Colonic mucosa (tissue), 4 donors: ENCODE results near the gene TMA7. TPM values are rescaled to one million over a fixed set of nuclear protein-coding genes. Genes with fewer than 3 reads are reported as not detected.
"Not testable (repeated sequence)": the region's sequence is repeated elsewhere in the genome, so short reads cannot be mapped to it uniquely, and the experiment has no call there.

Source experiments
- DNase-seq: peaks from one replicate; pipeline ENCODE4 v3.0.0-alpha.2; 2020
- H3K27ac ChIP-seq: fragments of 200-600 bp; one replicate; pipeline ENCODE4 v1.8.0; 2021
- H3K27me3 ChIP-seq: fragments of 200-600 bp; one replicate; pipeline ENCODE4 v1.8.0; 2021
- H3K36me3 ChIP-seq: fragments of 200-600 bp; one replicate; pipeline ENCODE4 v1.8.0; 2021
- H3K4me1 ChIP-seq: fragments of 200-600 bp; one replicate; pipeline ENCODE4 v1.8.0; 2021; ENCODE audit warnings: mild to moderate bottlenecking
- H3K4me3 ChIP-seq: fragments of 200-600 bp; one replicate; pipeline ENCODE4 v1.8.0; 2021
- H3K9ac ChIP-seq, 2 donors: one replicate each; pipeline ENCODE4 v1.7.0; 2013; ENCODE audit warnings: control low read depth in 2 of 2, low read depth in 2 of 2, low read length in 2 of 2
- H3K9me3 ChIP-seq: fragments of 200-600 bp; one replicate; pipeline ENCODE4 v1.8.0; 2021
- CTCF ChIP-seq: fragments of 200-600 bp; IDR thresholded peaks from one replicate; pipeline ENCODE4 v1.8.0; 2022; ENCODE audit warnings: antibody characterized with exemption, mild to moderate bottlenecking
- intact Hi-C: fragments of 100-400 bp; cut with DNase I; formaldehyde crosslinking; loops from one replicate; pipeline ENCODE4 v1.14.1; 2022
- total RNA-seq, 2 donors: library from RNA; stranded (reverse); fragmentation: NEBNext Ultra II Directional in 1 of 2; extraction: Animal tissue kit (Norgen Biotek cat#: 25700) in 1 of 2; gene quantifications; one replicate each; pipeline ENCODE4 v1.2.1, GENCODE V29; 2021
- donor health status: healthy.
- donor health status: DM: no; HTN: no; CAD: no.
- donor health status: DM: no; HTN: no; CAD: no.

The TMA7 gene
- total RNA-seq, 2 donors from 2014 or later = 185 to 259 TPM

- no peak for DNase-seq
- Histone ChIP-seq H3K36me3 (no peaks in the 10 kb centered on the region), H3K4me3 (no peak overlapping the region), H3K27me3 (no peaks in the 10 kb centered on the region), H3K9me3 (no peaks in the 10 kb centered on the region), H3K4me1 (peaks cover 4% of the 10 kb centered on the region), H3K27ac (no peak overlapping the region), H3K9ac (no peak overlapping the region)
- intact Hi-C loops = no loop called here
- no peak for TF ChIP-seq CTCF
Measured at GRCh38 chr3:48477959-48478520, 38.0 kb downstream of the TMA7 start.

- H3K27me3 ChIP-seq = no peaks in the 10 kb centered on the region
- no peaks in the 10 kb centered on the region for H3K36me3 ChIP-seq
- no peak overlapping the region for H3K4me3 ChIP-seq
- H3K9me3 ChIP-seq = no peaks in the 10 kb centered on the region
- intact Hi-C loops = no loop called here
- H3K4me1 ChIP-seq = no peaks in the 10 kb centered on the region
- TF ChIP-seq CTCF = no peak
- no peak overlapping the region for H3K9ac ChIP-seq
- no peak for DNase-seq
- no peak overlapping the region for H3K27ac ChIP-seq
Measured at GRCh38 chr3:48478626-48479555, 38.8 kb downstream of the TMA7 start.

DNA sequence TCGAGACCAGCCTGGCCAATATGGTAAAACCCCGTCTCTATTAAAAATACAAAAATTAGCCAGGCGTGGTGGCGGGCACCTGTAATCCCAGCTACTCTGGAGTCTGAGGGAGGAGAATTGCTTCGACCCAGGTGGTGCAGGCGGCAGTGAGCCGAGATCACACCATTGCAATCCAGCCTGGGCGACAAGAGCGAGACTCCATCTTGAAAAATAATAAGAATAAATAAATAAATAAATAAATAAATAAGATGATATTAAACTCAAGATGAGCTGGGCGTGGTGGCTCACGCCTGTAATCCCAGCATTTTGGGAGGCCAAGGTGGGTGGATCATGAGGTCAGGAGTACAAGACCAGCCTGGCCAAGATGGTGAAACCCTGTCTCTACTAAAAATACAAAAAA is 40.8 kb downstream of the TMA7 start:
- H3K27me3 ChIP-seq, H3K4me3 ChIP-seq, DNase-seq, H3K9ac ChIP-seq, H3K4me1 ChIP-seq, H3K27ac ChIP-seq, H3K36me3 ChIP-seq, intact Hi-C loops, H3K9me3 ChIP-seq: not testable (repeated sequence)

GRCh38 chr3:48482822-48483221 is 42.8 kb downstream of the TMA7 start:
- H3K9me3 ChIP-seq, H3K27me3 ChIP-seq, H3K9ac ChIP-seq, H3K36me3 ChIP-seq, H3K4me3 ChIP-seq, intact Hi-C loops, H3K4me1 ChIP-seq, H3K27ac ChIP-seq, DNase-seq: not testable (repeated sequence)

DNA sequence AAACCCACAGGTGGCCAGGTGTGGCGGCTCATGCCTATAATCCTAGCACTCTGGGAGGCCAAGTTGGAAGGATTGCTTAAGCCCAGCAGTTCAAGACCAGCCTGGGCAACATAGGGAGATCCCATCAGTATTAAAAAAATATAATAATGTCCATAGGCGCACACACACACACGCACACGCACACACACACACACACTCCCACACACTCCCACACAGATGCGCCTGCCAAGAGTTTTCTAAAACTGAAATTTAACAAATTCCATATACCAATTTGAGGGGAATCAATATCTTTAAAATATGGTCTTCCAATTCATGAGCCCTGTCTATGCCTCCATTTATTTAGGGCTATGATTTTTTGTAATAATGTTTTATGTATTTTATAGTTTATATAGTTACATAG is 46.9 kb downstream of the TMA7 start:
- Histone ChIP-seq H3K36me3 (no peaks in the 10 kb centered on the region), H3K27ac (no peak overlapping the region), H3K4me3 (no peak overlapping the region), H3K27me3 (no peaks in the 10 kb centered on the region), H3K9me3 (no peaks in the 10 kb centered on the region), H3K4me1 (no peaks in the 10 kb centered on the region), H3K9ac (no peak overlapping the region)
- intact Hi-C loops = no loop called here
- TF ChIP-seq CTCF = no peak
- no peak for DNase-seq

DNA sequence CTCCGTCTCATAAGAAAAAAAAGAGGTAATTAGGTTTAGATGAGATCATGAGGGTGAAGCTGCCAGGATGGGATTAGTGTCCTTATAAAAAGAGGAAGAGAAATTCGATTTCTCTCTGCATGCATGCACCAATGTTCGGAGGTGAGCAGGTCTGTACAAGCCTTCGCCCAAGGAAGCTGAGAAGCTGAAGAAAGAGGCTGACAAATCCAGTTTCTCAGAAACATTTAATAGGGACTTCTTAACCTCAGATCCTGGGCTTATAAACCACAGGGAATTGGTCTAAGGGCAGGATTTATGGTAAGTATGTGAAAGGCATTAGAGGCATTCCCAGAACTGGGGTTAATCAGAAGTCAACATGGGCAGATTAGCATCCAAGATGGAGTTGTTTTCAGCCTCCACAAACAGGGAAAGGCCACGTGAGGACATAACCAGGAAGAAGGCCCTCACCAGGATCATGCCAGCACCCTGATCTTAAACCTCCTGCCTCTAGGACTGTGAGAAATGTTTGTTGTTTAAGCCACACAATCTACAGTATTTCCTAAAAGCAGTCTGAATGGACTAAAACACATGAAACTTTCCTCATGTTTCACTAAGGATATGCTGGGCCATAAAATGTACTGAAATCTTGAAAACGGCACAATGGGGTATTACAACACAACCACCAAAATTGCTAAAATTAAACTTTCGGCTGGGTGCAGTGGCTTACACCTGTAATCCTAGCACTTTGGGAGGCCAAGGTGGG is 52.6 kb downstream of the TMA7 start:
- DNase-seq = no peak
- Histone ChIP-seq H3K27me3 (no peaks in the 10 kb centered on the region), H3K9me3 (no peaks in the 10 kb centered on the region), H3K36me3 (no peaks in the 10 kb centered on the region), H3K9ac (no peak overlapping the region), H3K4me1 (no peaks in the 10 kb centered on the region), H3K4me3 (no peak overlapping the region), H3K27ac (no peak overlapping the region)
- intact Hi-C loops = no loop called here
- TF ChIP-seq CTCF = no peak
